ENCODE measurements around the gene OXER1. TPM values are rescaled to one million over a fixed set of nuclear protein-coding genes. Genes with fewer than 3 reads are reported as not detected.

OXER1 gene, protein sequence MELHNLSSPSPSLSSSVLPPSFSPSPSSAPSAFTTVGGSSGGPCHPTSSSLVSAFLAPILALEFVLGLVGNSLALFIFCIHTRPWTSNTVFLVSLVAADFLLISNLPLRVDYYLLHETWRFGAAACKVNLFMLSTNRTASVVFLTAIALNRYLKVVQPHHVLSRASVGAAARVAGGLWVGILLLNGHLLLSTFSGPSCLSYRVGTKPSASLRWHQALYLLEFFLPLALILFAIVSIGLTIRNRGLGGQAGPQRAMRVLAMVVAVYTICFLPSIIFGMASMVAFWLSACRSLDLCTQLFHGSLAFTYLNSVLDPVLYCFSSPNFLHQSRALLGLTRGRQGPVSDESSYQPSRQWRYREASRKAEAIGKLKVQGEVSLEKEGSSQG
- total RNA-seq (1.5 TPM), polyA plus RNA-seq (5.6 TPM)

DNA sequence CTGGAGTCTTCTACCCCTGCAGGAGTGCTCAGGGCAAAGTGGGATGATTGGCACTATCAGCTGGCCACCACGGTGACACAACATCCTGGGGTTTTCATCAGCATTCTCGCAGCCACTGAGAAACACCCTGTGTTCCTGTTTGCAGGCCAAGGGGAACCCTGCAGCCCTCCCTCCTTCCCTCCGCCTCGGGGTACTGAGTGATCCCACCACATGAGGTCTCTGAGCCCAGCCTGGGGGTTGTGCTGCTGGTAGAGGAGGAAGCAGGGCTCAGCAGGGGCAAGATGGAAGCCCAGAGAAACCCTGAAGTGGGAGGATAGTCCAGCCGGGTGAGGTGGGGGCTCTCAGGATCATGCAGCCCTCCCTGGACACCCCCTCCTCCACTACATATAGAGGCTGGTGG, at the start of gene OXER1:
Gene OXER1, minus strand, starts transcription at position 40 of the 400 bp plus-strand sequence. CDS start 73 bp downstream, outside the sequence.
- H3K4me1 ChIP-seq (ENCODE audit: insufficient read depth): no peaks in the 10 kb centered on the region
- no peak for DNase-seq (ENCODE audit: extremely low spot score)
- WGBS: 60% methylated on average over 5 of the region's 5 CpGs

DNA sequence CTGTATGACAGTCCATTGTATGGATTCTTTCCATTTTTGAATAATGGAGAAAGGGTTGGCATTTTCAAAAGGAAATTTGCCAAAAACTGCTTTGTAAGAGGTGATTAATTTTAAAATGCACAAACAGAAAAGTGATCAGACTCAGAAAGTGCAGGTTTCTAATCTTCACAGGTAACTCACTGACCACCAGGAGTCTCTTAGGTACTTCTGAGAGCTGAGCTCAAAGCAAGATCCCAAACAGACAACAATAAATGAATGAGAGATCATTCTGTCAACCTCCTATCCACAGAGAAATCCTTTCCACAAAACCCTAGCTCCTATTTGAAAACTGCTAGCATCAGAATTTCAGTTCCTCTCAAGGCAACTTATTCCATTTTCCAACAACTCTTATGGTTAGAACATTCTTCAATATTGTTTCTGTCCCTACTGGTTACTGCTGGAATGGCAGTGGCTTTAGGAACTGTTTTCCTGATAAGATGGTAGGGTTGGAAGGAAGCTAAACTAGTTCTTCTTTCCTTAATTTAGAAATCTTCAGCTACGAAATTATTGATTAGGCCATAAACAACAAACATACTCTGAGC, 49.1 kb upstream of the OXER1 start:
- DNase-seq (ENCODE audit: extremely low spot score): no peak
- no peak overlapping the region for H3K27ac ChIP-seq (ENCODE audit: low read depth)
- 0% methylated on average over 1 of the region's 1 CpG for WGBS

More for the DNA sequence above, at the start of gene OXER1:
- H3K27ac ChIP-seq (ENCODE audit: low read depth): no peak within 1 kb of the TSS
- H3K4me3 ChIP-seq (ENCODE audit: low read depth, low read length): no peak within 1 kb of the TSS
- no peaks in the 10 kb centered on the region for H3K36me3 ChIP-seq (ENCODE audit: insufficient read depth)

DNA sequence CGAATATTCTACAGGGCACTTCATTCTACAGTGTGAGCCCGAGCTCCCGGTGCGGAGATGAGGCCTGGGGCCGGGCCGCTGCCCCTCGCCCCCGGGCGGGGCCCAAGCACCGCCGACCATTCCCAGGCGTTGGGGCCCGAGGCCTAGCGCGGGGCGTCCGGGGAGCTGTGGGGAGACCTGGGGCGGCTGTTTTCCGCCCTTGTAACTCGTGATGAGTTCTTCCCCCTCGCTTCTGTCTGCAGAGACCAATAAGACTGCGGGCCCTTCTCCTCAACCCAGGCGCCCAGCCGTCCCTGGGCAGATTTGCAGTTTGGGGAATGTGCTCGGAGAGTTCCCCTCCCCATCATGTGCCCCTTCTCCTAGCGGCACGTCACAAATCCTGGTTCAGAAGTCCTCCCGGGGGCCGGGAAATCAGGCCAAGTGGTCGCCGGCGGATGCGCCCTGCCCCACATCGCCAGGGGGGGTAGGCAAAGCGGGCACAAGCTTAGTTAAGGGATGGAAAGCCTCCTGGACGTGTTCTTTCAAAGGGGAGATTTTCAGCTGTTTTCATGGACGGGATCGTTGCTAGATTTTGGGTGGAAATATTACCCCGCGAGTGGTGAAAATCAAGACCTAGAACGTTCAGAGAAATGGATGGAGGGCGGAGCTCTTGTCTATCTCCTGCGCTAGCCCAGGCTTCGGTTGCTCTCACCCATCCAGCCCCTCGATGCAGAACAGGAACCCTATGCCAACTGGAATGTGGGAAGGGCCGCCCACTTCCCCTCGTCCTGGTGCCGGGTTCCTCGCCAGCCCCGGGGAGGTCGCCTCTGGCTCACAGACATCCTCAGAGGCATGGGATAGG, 47.3 kb upstream of the OXER1 start:
- Histone ChIP-seq H3K4me1 (ENCODE audit: insufficient read depth) (no peaks in the 10 kb centered on the region), H3K4me3 (ENCODE audit: low read depth, low read length) (peak overlapping the region; percentile 53), H3K36me3 (ENCODE audit: insufficient read depth) (no peaks in the 10 kb centered on the region), H3K27ac (ENCODE audit: low read depth) (peak overlapping the region; percentile 98)
- WGBS: 2% methylated on average over 51 of the region's 51 CpGs
- no peak for DNase-seq (ENCODE audit: extremely low spot score)

More for the DNA sequence above, 49.1 kb upstream of the OXER1 start:
- H3K36me3 ChIP-seq (ENCODE audit: insufficient read depth): no peaks in the 10 kb centered on the region
- H3K4me3 ChIP-seq (ENCODE audit: low read depth, low read length): no peak overlapping the region
- H3K4me1 ChIP-seq (ENCODE audit: insufficient read depth): no peaks in the 10 kb centered on the region

DNA sequence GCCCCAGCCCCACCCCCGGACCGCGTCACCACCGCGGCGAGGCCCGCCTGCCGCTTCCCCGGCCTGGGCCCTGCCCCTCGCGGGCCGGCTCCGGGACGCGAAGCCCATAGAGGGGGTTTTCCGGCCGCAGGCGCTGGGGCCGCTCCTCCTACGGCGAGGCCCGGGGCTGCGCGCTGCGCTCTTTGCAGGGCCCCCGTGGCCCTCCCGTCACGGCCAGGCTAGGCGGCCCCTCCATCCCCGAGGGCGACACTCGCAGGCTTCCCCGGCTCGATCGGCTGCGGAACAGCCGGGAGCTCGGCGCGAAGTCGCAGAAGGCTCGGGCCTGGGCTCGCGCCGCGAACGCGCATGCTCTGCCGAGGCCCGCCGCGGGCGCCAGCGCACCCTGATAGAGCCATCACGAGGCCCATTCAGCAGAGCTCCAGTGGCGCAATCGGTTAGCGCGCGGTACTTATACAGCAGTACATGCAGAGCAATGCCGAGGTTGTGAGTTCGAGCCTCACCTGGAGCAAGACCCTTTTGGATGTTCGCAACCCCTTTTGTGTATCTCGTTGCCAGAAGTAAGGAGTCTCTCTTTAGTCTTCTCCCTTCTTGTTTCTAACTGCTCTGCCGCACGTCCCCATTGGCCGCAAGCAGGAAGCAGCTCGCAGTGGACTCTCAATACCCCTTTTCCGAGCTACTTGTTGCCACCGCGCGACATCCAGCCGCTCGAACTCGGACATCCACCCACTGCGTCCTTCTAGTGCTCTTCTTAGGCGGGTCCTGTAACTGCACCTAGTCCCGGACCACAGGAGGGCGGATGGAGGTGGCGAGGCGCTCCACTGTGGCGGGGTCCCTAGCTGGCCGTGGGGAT, 46.4 kb upstream of the OXER1 start:
- Histone ChIP-seq H3K4me1 (ENCODE audit: insufficient read depth) (no peaks in the 10 kb centered on the region), H3K27ac (ENCODE audit: low read depth) (peak overlapping the region; percentile 100), H3K4me3 (ENCODE audit: low read depth, low read length) (peak overlapping the region; percentile 53), H3K36me3 (ENCODE audit: insufficient read depth) (no peaks in the 10 kb centered on the region)
- DNase-seq (ENCODE audit: extremely low spot score): peak; percentile 87
- under 1% methylated on average over 83 of the region's 83 CpGs for WGBS

DNA sequence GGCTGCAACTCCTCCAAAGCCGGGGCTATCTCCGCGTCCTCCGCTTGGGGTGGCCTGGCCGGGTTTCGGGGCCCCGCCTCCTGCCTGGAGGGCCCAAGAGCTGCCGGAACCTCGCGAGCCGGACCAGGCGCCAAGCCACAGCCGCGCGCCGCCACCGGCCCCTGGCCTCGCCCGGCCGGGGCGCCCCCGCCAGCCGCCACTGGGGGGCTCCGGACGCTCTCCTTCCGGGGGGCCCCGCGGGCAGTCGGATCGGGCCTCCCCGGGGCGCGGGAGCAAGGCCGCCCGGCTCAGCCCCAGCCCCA, 45.8 kb upstream of the OXER1 start:
- Histone ChIP-seq H3K4me1 (ENCODE audit: insufficient read depth) (no peaks in the 10 kb centered on the region), H3K27ac (ENCODE audit: low read depth) (peak overlapping the region; percentile 100), H3K4me3 (ENCODE audit: low read depth, low read length) (peak overlapping the region; percentile 53), H3K36me3 (ENCODE audit: insufficient read depth) (no peaks in the 10 kb centered on the region)
- peak; percentile 70 for DNase-seq (ENCODE audit: extremely low spot score)
- under 1% methylated on average over 35 of the region's 35 CpGs for WGBS

DNA sequence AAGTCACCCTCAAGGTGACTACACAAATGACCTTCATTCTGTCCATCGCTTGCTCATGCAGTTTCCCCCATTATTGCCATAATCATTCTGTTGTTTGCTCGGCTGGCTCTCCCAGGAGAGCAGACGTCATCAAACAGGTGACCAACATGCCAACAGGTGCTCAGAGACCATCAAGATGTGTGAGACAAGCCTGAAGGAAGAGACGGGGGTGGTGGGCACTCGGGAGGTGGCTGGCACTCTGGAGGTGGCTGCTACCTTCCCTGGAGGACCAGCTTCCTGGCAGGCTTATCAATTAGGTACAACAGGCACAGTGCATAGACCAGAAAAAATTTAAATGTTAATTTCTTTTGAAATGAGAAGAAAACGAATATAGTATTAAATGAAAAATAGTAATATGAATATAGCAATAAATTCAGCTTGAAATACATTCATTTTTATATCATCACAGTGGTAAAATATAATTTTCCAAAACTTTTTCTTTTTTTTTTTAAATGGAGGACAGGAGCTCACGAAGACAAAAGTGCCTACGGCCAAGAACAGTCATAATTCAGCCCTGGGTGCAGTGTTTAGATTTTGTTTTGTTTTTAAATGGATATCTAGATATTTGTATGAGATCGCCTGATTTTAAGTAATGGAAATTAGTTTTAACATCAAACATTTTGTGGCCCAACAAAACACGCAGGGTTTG, 45.3 kb upstream of the OXER1 start:
- Histone ChIP-seq H3K36me3 (ENCODE audit: insufficient read depth) (no peaks in the 10 kb centered on the region), H3K27ac (ENCODE audit: low read depth) (peak overlapping the region; percentile 100), H3K4me3 (ENCODE audit: low read depth, low read length) (peak overlapping the region; percentile 53), H3K4me1 (ENCODE audit: insufficient read depth) (no peaks in the 10 kb centered on the region)
- WGBS: 41% methylated on average over 10 of the region's 10 CpGs
- no peak for DNase-seq (ENCODE audit: extremely low spot score)

DNA sequence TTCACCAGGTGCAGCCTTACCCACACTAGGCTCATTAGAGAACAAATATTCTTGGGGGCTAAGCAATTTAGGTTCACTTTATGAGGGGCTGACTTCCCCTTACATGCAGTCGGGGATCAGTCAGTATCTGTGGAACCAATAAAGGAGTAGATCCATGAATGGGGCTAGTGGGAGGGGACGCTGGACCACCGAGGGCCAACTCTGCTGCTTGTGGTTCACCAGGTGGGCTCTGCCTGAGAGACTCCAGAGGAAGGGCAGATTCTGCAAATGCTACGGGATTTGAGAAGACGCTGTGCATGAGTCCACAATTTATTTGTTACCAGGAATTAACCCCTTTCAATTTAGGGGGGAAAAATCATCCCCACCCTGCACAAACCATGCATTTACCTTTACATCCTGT, 44.4 kb upstream of the OXER1 start:
- H3K4me3 ChIP-seq (ENCODE audit: low read depth, low read length): no peak overlapping the region
- no peak for DNase-seq (ENCODE audit: extremely low spot score)
- no peaks in the 10 kb centered on the region for H3K36me3 ChIP-seq (ENCODE audit: insufficient read depth)
- 95% methylated on average over 5 of the region's 5 CpGs for WGBS
- H3K4me1 ChIP-seq (ENCODE audit: insufficient read depth): no peaks in the 10 kb centered on the region
- no peak overlapping the region for H3K27ac ChIP-seq (ENCODE audit: low read depth)

DNA sequence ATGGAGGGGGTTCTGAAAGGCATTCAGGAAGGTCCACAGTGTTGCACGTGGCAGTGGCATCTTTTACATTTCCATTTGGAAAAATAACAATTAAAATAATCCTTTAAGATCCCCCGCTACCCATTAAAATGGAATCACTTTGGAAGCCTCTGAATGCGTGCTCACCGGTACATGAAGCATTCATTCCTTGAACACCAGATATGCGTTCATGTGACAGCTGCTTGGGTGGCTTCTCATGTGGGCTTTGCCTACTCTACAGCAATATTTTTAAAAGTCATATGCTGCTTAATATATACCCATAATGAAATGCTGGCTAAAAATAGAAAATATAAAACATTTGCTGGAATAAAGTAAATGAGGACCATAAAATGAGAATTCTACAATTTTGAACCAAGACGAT, 42.9 kb upstream of the OXER1 start:
- H3K4me3 ChIP-seq (ENCODE audit: low read depth, low read length): no peak overlapping the region
- 88% methylated on average over 6 of the region's 6 CpGs for WGBS
- H3K27ac ChIP-seq (ENCODE audit: low read depth): no peak overlapping the region
- no peaks in the 10 kb centered on the region for H3K4me1 ChIP-seq (ENCODE audit: insufficient read depth)
- no peaks in the 10 kb centered on the region for H3K36me3 ChIP-seq (ENCODE audit: insufficient read depth)
- DNase-seq (ENCODE audit: extremely low spot score): no peak

DNA sequence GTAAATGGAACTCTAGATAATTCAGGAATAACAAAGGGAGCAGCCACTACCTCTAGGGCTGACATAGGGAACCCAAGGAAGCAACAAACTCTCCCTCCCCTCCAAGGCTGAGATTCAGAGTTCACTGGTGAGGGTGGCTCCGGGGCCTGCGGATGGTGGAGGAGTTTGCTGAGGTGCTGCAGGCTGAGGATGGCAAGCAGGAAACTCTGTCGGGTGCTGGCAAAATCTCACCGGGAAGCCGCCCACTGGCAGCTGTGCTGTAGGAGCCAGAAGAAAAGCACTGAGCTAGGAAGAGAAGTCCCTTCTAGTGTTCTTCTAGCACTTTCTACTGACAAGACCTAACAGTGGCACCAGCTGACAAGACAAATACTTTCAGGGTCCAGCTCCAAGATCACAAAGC, 41.0 kb upstream of the OXER1 start:
- no peak for DNase-seq (ENCODE audit: extremely low spot score)
- 76% methylated on average over 5 of the region's 5 CpGs for WGBS
- H3K4me3 ChIP-seq (ENCODE audit: low read depth, low read length): no peak overlapping the region
- no peak overlapping the region for H3K27ac ChIP-seq (ENCODE audit: low read depth)
- H3K36me3 ChIP-seq (ENCODE audit: insufficient read depth): no peaks in the 10 kb centered on the region
- no peaks in the 10 kb centered on the region for H3K4me1 ChIP-seq (ENCODE audit: insufficient read depth)

DNA sequence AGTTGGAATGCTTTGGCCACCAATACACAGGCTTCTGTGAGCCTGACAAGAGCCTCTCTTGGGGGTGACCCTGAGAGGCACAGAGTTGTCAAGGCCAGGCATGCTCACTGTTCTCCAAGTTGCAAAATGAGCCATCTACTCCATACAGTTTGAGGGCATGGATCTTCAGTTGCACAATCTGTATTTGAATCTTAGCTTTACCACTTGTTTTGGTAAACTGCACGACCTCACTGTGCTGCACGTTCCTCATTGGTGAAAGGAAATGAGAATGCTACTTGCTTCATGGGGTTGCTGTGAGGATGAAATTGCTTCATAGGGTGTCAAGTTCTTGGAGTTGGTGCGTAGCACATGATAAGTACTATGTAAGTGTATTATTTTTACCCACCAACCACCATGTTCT, 40.4 kb upstream of the OXER1 start:
- WGBS: 74% methylated on average over 3 of the region's 3 CpGs
- no peak for DNase-seq (ENCODE audit: extremely low spot score)
- H3K36me3 ChIP-seq (ENCODE audit: insufficient read depth): no peaks in the 10 kb centered on the region

DNA sequence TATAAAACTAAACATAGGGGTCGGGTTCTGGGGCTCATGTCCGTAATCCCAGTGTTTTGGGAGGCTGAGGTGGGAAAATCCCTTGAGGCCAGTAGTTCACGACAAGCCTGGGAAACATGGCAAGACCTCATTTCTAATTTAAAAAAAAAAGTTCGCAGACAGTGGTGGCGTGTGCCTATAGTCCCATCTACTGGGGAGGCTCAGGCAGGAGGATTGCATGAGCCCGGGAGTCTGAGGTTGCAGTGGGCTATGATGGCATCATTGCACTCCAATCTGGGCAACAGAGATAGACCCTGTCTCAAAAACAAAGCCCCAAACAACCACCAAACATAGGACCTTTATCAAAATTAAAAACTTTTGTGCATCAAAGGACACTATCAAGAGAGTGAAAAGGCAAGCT, 38.2 kb upstream of the OXER1 start:
- no peaks in the 10 kb centered on the region for H3K4me1 ChIP-seq (ENCODE audit: insufficient read depth)
- no peaks in the 10 kb centered on the region for H3K36me3 ChIP-seq (ENCODE audit: insufficient read depth)
- no peak overlapping the region for H3K4me3 ChIP-seq (ENCODE audit: low read depth, low read length)
- WGBS: 93% methylated on average over 6 of the region's 6 CpGs
- H3K27ac ChIP-seq (ENCODE audit: low read depth): no peak overlapping the region
- no peak for DNase-seq (ENCODE audit: extremely low spot score)

More for the DNA sequence above, 40.4 kb upstream of the OXER1 start:
- Histone ChIP-seq H3K4me1 (ENCODE audit: insufficient read depth) (no peaks in the 10 kb centered on the region), H3K27ac (ENCODE audit: low read depth) (no peak overlapping the region), H3K4me3 (ENCODE audit: low read depth, low read length) (no peak overlapping the region)

DNA sequence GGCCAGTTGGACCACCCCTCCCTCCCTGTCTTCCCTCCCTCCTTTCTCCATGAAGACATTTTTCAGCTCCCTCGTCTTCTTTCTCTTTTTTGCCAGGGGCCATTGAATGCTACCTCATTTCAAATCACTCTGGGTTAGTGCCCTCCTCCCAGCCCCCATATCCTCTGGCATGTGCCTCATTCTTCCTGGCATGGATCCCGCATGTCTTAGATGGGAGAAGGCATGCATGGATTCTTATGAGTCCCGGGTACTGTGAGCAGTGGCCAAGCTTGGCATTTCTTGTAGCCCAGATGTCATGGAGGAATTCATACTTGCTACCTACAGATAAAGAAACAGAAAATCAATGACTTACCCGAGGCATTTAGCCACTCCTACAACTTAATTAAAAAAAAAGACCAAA, 37.4 kb upstream of the OXER1 start:
- no peak for DNase-seq (ENCODE audit: extremely low spot score)
- no peaks in the 10 kb centered on the region for H3K4me1 ChIP-seq (ENCODE audit: insufficient read depth)
- H3K4me3 ChIP-seq (ENCODE audit: low read depth, low read length): no peak overlapping the region
- no peaks in the 10 kb centered on the region for H3K36me3 ChIP-seq (ENCODE audit: insufficient read depth)
- 40% methylated on average over 4 of the region's 4 CpGs for WGBS
- no peak overlapping the region for H3K27ac ChIP-seq (ENCODE audit: low read depth)

DNA sequence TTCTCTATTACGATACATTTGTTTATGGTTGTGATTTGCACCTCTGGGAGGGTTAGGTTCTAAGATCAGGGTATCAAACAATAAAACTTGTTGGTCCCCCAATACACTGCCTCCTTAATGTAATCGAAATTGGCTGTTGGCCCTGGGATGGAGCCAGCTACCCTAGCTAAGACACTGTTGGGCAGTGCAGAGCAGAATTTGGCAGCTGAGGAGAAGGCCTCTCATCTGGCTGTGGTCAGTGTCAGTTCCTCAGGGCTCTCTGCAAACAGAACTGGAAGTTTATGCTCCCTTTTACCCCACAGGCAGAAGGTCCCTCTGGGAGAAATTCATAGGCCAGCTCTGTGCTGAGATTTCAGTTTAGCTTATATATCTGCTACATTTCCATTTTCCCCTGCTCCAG, 37.0 kb upstream of the OXER1 start:
- Histone ChIP-seq H3K36me3 (ENCODE audit: insufficient read depth) (no peaks in the 10 kb centered on the region), H3K4me3 (ENCODE audit: low read depth, low read length) (no peak overlapping the region), H3K4me1 (ENCODE audit: insufficient read depth) (no peaks in the 10 kb centered on the region), H3K27ac (ENCODE audit: low read depth) (no peak overlapping the region)
- 52% methylated on average over 2 of the region's 2 CpGs for WGBS
- no peak for DNase-seq (ENCODE audit: extremely low spot score)

Data from urinary bladder (tissue), 4 donors.